HEK293 (cell line): Measurements from ENCODE around the gene RELT.

Experiments used
- CTCF ChIA-PET: fragments of 350-600 bp; formaldehyde crosslinking; extraction: SDS; loops from one replicate; lab custom pipeline; 2021; ENCODE audit warnings: antibody characterized with exemption; lab: Yijun Ruan, JAX
- POLR2A ChIA-PET: fragments of 300-600 bp; formaldehyde crosslinking; extraction: SDS; loops from one replicate; lab custom pipeline; 2020; ENCODE audit warnings: antibody characterized with exemption, inconsistent platforms; lab: Yijun Ruan, JAX
- H3K27ac ChIP-seq: fragments of 200-500 bp; sonication (Bioruptor generic); 2 replicates; pipeline ENCODE4 v1.5.1; 2014; ENCODE audit warnings: low read depth, low read length, control low read depth, inconsistent platforms; ENCODE audit errors: extremely low read depth
- H3K36me3 ChIP-seq, 2 experiments: fragments of 200-500 bp in 1 of 2; sonication (Bioruptor generic) in 1 of 2; 1 replicate in 1 of 2; 2 replicates in 1 of 2; pipeline ENCODE4 v1.5.1; 2014 to 2017; ENCODE audit warnings: inconsistent platforms in 2 of 2, low read length in 2 of 2; ENCODE audit not compliant: control insufficient read depth in 2 of 2, insufficient read depth in 1 of 2
- H3K4me1 ChIP-seq: fragments of 200-500 bp; sonication (Bioruptor generic); 2 replicates; pipeline ENCODE4 v1.5.1; 2014; ENCODE audit warnings: mild to moderate bottlenecking, low read length, inconsistent platforms; ENCODE audit not compliant: control insufficient read depth, insufficient read depth
- H3K4me3 ChIP-seq: 2 replicates; pipeline ENCODE4 v1.5.1; 2011; ENCODE audit warnings: low read depth, mild to moderate bottlenecking, control low read depth, low read length, moderate library complexity
- H3K9me3 ChIP-seq: fragments of 200-500 bp; sonication (Bioruptor generic); 2 replicates; pipeline ENCODE4 v1.5.1; 2014; ENCODE audit warnings: low read depth, low read length, inconsistent platforms; ENCODE audit not compliant: control insufficient read depth, insufficient read depth
- BCL11A ChIP-seq: fragments of 450-650 bp; formaldehyde crosslinking; IDR thresholded peaks from 2 replicates; pipeline ENCODE4 v1.5.1; 2016; ENCODE audit warnings: low read depth, missing biosample characterization, missing genetic modification characterization
- EGR2 ChIP-seq: fragments of 450-650 bp; formaldehyde crosslinking; IDR thresholded peaks from 2 replicates; pipeline ENCODE4 v1.5.1; 2016; ENCODE audit warnings: low read depth, missing biosample characterization, missing genetic modification characterization
- HOXA7 ChIP-seq: sonication (generic); formaldehyde crosslinking; IDR thresholded peaks from 2 replicates; pipeline ENCODE4 v1.8.1; 2022; ENCODE audit warnings: missing genetic modification reagents, borderline replicate concordance
- SALL2 ChIP-seq: fragments of 450-650 bp; formaldehyde crosslinking; IDR thresholded peaks from 2 replicates; pipeline ENCODE4 v1.5.0; 2017; ENCODE audit warnings: missing biosample characterization, mild to moderate bottlenecking, missing genetic modification characterization, borderline replicate concordance
- ZFHX2 ChIP-seq: fragments of 450-650 bp; formaldehyde crosslinking; conservative IDR thresholded peaks from 2 replicates; pipeline ENCODE4 v1.5.1; 2016; ENCODE audit warnings: missing biosample characterization, missing genetic modification characterization
- ZNF324 ChIP-seq: fragments of 450-650 bp; formaldehyde crosslinking; IDR thresholded peaks from 2 replicates; pipeline ENCODE4 v1.5.1; 2016; ENCODE audit warnings: missing biosample characterization, missing genetic modification characterization
- ZNF48 ChIP-seq: fragments of 450-650 bp; formaldehyde crosslinking; IDR thresholded peaks from 2 replicates; pipeline ENCODE4 v1.5.1; 2016; ENCODE audit warnings: missing biosample characterization, missing genetic modification characterization
- ZNF549 ChIP-seq: fragments of 450-650 bp; IDR thresholded peaks from 2 replicates; pipeline ENCODE4 v1.5.1; 2018; ENCODE audit warnings: missing biosample characterization, missing genetic modification characterization, mild to moderate bottlenecking, inconsistent platforms, moderate library complexity
- ZNF639 ChIP-seq: fragments of 450-650 bp; formaldehyde crosslinking; IDR thresholded peaks from 2 replicates; pipeline ENCODE4 v1.5.1; 2016; ENCODE audit warnings: missing biosample characterization, missing genetic modification characterization
- ZNF768 ChIP-seq: fragments of 450-650 bp; formaldehyde crosslinking; IDR thresholded peaks from 2 replicates; pipeline ENCODE4 v1.5.1; 2018; ENCODE audit warnings: missing biosample characterization, mild to moderate bottlenecking, missing genetic modification characterization
- ZNF830 ChIP-seq: fragments of 450-650 bp; IDR thresholded peaks from 2 replicates; pipeline ENCODE4 v1.5.0; 2018; ENCODE audit warnings: missing biosample characterization, missing genetic modification characterization, low read depth, mild to moderate bottlenecking, moderate library complexity

RELT gene

GRCh38 chr11:73394416-73395296 is 18.5 kb downstream of the RELT start (continued):
- TF ChIP-seq ZNF639 (tag by site-specific recombination): no peak
- TF ChIP-seq ZNF48 (tag by site-specific recombination): no peak
- TF ChIP-seq ZNF324 (tag by site-specific recombination): no peak

- Histone ChIP-seq H3K9me3 (no peaks in the 10 kb centered on the region), H3K27ac (no peak overlapping the region), H3K4me1 (no peaks in the 10 kb centered on the region), H3K4me3 (no peak overlapping the region), H3K36me3 (peaks cover 0 to 71% of the 10 kb centered on the region in 2 experiments; a peak in 1 of 3 replicates)
- TF ChIP-seq ZNF830 (tag by site-specific recombination) (no peak), EGR2 (tag by site-specific recombination) (no peak)
- CTCF ChIA-PET: interaction anchor here (0.6 to 10.1 kb wide), 6 partner anchors 21 to 924 kb away, joined by 3 to 122 read pairs (median 7); no protein-coding TSS in a partner anchor
- POLR2A ChIA-PET: no interaction called here
Observed at GRCh38 chr11:73395297-73396208, 19.4 kb downstream of the RELT start.

GRCh38 chr11:73396251-73396930 is 20.2 kb downstream of the RELT start:
- H3K9me3 ChIP-seq: no peaks in the 10 kb centered on the region
- CTCF ChIA-PET: interaction anchor here (0.6 to 10.1 kb wide), 8 partner anchors 25 to 925 kb away, joined by 3 to 122 read pairs (median 4); no protein-coding TSS in a partner anchor
- TF ChIP-seq SALL2: no peak
- no peak for TF ChIP-seq ZFHX2 (tag by site-specific recombination)
- TF ChIP-seq HOXA7 (CRISPR knock-in tag): no peak
- no peak for TF ChIP-seq ZNF549
- H3K27ac ChIP-seq: no peak overlapping the region
- no peak overlapping the region for H3K4me3 ChIP-seq
- peaks cover 0 to 63% of the 10 kb centered on the region in 2 experiments; a peak in 1 of 3 replicates for H3K36me3 ChIP-seq
- POLR2A ChIA-PET: no interaction called here
- no peaks in the 10 kb centered on the region for H3K4me1 ChIP-seq

GRCh38 chr11:73396985-73397384 is 20.8 kb downstream of the RELT start:
- no peak for TF ChIP-seq BCL11A
- no peak for TF ChIP-seq ZNF768
- H3K4me1 ChIP-seq: no peaks in the 10 kb centered on the region
- CTCF ChIA-PET: interaction anchor here (0.9 to 10.1 kb wide), 6 partner anchors 38 to 264 kb away, joined by 3 to 122 read pairs (median 6); no protein-coding TSS in a partner anchor
- no peak overlapping the region for H3K27ac ChIP-seq
- POLR2A ChIA-PET: interaction anchor here (1.2 kb wide), 1 partner anchor 45 kb away, joined by 4 read pairs; no protein-coding TSS in a partner anchor
- H3K9me3 ChIP-seq: no peaks in the 10 kb centered on the region
- no peak overlapping the region for H3K4me3 ChIP-seq
- H3K36me3 ChIP-seq: peaks cover 0 to 58% of the 10 kb centered on the region in 2 experiments; a peak in 1 of 3 replicates
